HuH-7.5 (cell line): ENCODE measurements around the gene CNTN4.

ENCODE experiments used
- DNase-seq: peaks from one replicate; pipeline ENCODE4 v3.0.0; 2011; ENCODE audit warnings: low spot score

Gene CNTN4

GRCh38 chr3:2597615-2598014, 498.9 kb downstream of the CNTN4 start:
- DNase-seq = no peak

DNA sequence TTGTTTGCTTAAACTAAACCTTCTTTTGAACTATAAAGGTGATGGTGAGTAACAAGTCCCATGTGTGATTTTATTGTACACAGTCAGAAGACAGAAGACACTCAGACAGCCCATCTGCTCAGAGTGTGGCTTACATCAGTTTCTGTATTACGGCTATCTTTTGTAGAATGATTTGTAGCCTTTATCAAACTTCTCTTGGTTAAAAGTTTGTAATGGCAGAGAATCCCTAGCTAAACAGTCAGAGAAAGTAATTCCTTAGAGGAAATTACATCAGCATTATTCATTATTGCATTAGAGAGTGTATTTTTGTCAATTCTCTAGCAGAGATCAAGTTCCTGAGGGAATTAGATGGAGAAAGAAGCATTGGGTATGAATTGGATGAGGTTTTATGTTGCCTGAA, 500.8 kb downstream of the CNTN4 start:
- DNase-seq = no peak

- no peak for DNase-seq
These were observed 505.1 kb downstream of the CNTN4 start for GRCh38 chr3:2603692-2604289.

GRCh38 chr3:2614578-2614977, 515.9 kb downstream of the CNTN4 start:
- no peak for DNase-seq

DNA sequence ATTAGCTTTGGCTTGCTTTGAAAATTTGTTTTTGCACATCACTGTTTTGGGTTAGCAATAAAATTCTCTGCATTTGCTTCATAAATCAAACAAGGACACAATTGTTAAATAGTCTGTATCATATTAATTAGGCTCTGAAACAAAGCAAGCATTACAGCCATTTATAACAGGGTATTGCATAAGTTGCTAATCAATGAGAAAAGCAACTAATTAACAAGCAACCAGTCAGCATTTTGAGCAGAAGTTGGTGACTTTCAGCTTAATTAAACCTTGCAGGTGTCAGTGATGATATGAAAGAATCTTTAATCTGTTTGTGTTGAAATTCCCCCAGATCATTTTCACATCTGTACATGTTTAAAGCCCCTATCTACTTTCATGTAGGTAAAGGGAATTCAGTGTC, 516.4 kb downstream of the CNTN4 start:
- no peak for DNase-seq

DNA sequence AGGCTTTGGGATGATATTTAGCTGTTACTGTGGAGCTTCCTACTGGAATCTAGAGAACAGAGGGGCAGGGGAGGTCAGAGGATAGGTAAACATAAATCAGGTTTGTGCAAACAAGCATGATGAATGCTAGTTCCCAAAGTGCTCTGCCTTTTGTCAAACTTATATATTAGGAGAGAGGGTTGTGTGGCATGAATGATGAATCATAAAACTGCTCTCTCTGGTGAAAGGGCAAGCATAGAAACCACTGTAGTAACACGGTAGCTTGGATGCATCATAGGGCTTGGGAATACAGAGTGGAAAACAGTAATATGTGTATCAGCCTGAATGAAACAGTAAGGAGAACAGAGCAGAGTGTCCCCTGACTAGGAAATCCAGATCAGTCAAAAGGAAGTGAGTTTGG, 524.8 kb downstream of the CNTN4 start:
- DNase-seq = no peak

DNA sequence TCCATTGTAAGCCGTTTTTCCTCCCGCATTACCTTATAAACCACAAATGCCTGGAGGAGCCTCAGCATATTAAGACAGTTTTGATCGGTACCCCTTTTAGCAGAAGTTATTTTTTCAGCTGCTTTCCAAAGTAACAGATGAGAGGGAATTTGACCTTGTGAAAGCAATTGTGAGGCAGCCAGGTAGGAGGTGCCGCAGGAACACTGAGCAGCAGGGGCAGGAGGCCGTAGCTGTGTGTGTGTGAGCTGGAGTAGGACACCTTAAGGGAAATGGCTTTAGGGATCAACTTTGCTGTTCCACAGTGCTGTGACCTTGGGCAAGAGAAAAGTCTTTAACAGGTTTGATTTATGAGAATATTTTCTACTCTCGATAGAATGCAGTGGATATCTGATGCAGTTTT, 529.5 kb downstream of the CNTN4 start:
- DNase-seq = no peak

- DNase-seq = no peak
These were observed 536.8 kb downstream of the CNTN4 start for GRCh38 chr3:2635511-2635910.

DNA sequence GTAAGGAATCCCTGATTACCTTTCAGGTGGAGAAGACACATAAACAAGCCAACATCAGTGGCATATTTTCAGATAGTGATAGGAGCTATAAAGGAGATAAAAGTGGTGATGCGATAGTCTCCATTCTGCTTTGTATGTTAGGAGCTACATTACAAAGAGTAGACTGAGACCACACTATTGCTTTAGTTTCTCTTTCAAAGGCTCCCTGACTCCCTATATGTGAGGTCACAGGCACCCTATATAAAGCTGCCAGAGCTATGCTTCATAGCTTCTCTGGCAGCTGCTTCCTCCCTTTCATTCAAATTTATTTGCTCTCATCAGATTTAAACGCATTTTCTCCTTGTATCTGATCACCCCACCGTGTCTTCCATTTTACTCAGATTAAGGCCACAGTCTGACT, 544.9 kb downstream of the CNTN4 start:
- no peak for DNase-seq

- no peak for DNase-seq
These were observed 546.3 kb downstream of the CNTN4 start for GRCh38 chr3:2645001-2645400.

- no peak for DNase-seq
These were observed 552.1 kb downstream of the CNTN4 start for GRCh38 chr3:2650746-2651145.

DNA sequence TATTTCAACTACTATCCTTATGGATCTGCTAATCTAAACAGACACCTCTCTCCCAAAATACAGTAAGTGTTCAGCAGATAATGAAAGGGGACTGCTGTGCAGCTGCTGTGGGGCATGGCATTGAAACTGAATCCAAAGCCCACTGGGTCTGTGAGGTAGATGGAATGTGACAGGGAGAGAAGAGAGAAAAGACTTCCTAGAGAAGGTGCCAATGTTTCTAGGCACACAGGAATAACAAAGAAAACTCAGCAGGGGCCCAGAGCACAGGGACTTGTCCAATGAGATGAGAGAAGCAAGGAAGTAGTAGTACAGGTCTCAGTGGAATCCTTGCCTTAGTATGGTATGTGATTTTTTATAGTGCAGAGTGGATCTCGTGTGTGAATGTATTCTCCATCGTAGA, 553.7 kb downstream of the CNTN4 start:
- no peak for DNase-seq

DNA sequence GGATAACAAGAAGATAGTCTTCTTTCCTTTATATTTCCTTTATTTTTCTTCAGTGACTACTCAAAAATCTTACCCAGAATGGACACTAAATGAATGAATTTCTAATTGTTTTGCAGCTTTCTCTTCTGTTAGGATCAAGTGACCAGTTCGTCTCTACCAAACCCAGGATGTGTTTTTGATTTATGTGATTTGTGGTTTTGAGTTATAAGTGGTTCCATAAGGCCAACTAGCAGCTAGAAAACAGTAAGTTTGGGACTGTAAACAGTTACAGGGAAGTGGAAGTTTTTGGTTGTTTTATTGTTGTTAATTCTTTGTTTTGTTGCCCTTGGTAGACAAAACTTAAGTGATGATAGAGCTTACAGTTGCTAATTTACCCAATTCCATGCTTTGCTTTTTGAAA, 555.0 kb downstream of the CNTN4 start:
- no peak for DNase-seq

DNA sequence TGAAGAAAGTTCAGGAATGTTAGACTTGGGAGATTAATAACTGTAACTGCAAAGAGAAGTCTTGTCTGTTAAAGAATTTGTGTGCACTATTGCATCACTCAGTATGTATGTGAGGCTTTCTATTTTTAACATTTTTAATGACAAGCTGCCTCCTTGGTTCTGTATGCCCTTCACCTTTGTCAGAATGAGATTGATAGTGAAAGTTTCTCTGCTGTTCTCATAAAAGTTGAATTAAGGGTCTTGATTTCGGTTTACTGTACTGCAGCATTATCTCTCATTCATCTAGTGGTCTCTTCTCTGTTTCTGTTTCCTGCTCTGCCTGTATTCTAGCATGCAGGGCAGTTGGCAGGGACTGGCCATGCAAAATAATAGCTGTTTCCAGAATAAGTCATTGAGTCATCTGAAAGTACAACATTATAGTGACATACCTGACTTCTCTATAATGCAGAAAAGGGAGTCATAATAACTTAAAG, 556.6 kb downstream of the CNTN4 start:
- no peak for DNase-seq

- no peak for DNase-seq
These were observed 558.4 kb downstream of the CNTN4 start for GRCh38 chr3:2656806-2657777.

DNA sequence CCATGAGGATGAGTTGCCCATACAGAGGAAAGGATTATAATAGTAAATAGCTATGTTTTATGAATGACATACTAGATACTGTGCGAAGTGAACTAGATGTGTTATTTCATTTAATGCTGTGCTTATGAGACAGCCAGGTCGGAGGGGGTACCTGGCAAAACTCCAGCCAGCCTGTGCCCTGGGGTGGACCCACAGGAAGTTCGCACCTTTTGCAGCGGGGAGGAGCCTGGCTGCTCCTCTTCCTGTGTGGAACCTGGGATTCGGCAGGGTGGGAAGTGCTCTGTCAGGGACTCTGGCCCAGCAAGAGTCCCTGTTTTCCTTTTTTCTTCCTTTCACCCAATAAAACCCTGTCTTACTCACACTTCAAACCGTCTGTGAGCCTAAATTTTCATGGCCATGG, 559.3 kb downstream of the CNTN4 start:
- no peak for DNase-seq

DNA sequence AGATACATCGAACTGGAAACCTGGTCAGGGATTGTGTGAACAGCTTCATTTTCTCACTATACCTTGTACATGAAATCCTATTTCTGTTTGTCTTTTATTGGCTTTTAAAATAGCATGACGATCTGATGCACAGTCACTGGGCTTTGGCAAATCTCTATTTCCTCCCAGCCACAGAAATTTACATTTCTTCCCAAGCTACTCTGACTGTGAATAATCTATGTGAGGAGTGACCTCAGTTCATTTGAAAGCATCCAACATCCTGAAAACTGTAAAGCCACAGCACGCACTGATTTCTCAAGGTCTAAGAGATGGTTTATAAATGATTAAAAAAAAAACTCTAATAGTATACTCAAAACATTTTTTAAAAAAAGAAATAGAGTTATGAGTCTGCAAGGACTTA, 561.2 kb downstream of the CNTN4 start:
- DNase-seq = no peak

DNA sequence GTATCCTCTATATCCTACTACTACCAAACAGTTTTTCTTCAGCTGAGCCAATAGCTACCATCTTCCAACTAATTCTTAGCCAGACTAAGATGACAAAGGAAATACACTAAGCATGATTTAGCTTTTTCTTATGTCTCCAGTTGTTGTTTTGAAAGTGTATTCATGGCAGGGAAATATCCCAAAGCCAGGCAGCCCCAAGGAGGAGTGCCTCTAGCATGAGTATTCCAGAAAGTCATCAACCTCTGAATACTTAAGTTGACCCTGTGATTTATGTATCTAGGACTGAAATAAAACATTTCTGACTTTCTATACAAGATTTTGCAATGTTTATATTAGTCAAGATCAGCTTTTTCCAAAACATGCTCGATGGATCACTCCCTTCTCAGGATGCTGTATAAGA, 562.4 kb downstream of the CNTN4 start:
- DNase-seq = no peak

DNA sequence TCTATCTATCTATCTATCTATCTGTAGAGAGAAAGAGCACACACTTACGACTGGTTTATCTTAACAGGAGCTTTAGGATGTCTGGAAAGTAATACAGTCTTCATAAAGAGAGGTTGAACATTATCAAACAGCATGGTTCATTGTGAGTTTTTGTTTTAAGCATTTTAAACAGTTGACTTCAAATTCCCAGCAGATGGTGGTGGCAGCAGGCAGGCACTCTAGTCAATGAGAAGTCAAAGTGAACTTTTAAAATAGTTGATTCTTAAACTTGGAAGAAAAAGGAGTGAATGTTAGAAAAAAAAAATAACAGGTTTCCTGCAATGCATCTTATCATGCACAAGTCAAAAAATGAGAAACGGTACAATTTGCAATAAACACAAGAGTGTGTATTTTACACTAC, 578.8 kb downstream of the CNTN4 start:
- no peak for DNase-seq

DNA sequence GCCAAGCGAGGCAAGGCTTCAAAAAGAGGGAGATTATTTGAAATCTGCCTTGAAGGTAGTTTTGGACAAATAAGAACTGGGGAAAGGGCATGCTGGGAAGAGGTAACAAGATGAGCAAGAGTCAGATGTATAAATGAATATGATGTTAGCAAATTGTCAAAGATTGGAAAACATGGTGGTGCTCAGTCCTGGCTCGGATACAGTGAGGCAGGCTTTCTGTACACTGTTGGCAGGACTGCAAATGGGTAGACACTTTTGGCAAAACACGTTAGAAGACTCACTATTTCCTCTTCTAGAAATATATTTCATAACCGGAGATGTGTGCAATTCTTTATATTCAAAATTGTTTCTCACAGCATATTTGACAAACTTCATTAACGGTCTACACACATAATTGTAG, 581.6 kb downstream of the CNTN4 start:
- no peak for DNase-seq

DNA sequence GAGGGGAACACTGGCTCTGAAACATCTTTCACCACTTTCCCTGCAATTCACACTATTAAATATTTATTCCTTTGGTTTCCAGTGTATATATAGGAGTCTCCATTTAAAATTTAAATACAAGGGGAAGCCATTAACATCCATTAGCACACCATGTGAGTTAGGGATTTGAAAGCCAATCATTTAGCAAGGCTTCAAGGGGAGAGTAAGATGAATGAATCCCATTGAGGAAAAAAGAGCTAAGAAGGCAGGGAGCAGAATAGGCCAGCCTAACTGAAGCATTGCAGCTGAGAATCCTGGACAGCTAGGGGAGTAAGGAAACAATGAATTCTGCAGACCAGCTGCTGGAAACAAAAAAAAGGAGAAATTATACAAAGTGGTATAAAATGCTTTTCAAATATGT, 585.4 kb downstream of the CNTN4 start:
- no peak for DNase-seq

- DNase-seq = no peak
These were observed 588.3 kb downstream of the CNTN4 start for GRCh38 chr3:2686816-2687502.

DNA sequence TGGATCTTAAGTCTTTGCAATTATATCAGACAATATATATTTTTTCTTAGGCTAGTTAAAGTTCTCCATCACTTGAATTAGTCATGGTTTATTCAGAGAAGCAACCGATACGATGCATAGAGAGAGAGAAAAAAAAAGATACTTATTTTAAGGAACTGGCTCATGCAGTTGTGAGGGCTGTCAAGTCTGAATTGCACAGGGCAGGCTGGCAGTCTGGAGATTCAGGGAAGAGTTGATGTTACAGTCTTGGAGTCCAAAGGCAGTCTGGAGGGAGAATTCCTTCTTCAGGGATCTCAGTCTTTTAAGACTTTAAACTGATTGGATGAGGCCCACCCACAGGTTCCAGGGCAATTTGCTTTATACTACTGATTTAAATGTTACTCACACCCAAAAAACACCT, 598.9 kb downstream of the CNTN4 start:
- DNase-seq = no peak
